GM04503 (cell line): Measurements from ENCODE around the gene GRWD1.
A peak's percentile ranks its signal among the peaks of the same experiment; 100 is the strongest.

Source experiments
- DNase-seq: peaks from one replicate; pipeline ENCODE4 v3.0.0-alpha.2; 2012; ENCODE audit warnings: low read depth

GRWD1 gene

DNA sequence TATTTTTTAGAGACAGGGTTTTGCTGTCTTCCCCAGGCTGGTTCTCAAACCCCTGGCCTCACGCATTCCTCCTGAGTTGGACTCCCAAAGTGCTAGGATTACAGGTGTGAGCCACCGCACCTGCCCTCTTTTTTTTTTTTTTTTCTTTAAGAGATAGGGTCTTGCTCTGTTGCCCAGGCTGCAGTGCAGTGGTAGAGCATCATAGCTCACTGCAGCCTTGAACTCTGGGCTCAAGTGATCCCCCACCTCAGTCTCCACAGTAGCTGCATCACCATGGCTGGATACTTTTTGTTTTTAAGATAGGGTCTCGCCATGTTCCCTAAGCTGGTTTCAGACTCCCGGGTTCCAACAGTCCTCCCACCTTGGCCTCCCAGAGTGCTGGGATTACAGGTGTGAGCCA is 11.1 kb downstream of the GRWD1 start:
- no peak for DNase-seq

- DNase-seq, result no peak
Measured at GRCh38 chr19:48458016-48458415, 12.2 kb downstream of the GRWD1 start.

GRCh38 chr19:48461651-48461981 is 15.8 kb downstream of the GRWD1 start:
- DNase-seq, result no peak

DNA sequence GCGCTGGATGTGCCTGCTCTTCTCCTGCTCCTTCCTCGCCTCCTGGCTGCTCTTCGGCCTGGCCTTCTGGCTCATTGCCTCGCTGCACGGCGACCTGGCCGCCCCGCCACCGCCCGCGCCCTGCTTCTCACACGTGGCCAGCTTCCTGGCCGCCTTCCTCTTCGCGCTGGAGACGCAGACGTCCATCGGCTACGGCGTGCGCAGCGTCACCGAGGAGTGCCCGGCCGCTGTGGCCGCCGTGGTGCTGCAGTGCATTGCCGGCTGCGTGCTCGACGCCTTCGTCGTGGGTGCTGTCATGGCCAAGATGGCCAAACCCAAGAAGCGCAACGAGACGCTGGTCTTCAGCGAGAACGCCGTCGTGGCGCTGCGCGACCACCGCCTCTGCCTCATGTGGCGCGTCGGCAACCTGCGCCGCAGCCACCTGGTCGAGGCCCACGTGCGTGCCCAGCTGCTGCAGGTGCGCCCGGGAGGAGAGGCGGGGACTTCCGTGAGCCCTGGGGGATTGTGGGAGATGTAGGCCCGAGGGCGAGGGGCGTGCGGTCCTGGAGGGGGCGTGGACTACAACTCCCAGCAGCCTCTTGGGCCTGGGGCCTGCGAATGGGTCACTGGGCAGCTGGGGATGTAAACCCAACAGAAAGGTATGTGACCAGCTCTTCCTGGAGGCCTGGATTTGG is 16.3 kb downstream of the GRWD1 start:
- DNase-seq, result no peak

DNA sequence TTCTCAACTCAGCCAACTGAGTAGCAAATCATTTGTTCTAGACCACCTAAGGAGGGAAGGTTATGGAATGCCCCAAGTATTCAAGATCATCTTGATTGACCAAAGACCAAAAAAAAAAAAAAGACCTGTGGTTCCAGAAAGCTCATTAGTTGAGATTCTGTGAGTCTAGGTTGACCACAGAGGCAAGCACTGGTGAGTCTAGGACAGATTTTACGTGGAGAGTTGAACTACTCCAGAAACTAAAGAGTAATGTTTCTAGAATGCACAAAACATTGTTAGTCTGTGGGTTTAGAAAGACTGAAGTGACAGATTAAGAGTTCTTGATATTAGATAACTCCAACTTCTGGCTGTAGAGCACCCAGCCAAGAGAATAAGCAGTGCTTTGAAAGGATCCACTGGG is 19.4 kb downstream of the GRWD1 start:
- DNase-seq, result no peak

GRCh38 chr19:48466561-48467325 is 21.0 kb downstream of the GRWD1 start:
- DNase-seq, result no peak

DNA sequence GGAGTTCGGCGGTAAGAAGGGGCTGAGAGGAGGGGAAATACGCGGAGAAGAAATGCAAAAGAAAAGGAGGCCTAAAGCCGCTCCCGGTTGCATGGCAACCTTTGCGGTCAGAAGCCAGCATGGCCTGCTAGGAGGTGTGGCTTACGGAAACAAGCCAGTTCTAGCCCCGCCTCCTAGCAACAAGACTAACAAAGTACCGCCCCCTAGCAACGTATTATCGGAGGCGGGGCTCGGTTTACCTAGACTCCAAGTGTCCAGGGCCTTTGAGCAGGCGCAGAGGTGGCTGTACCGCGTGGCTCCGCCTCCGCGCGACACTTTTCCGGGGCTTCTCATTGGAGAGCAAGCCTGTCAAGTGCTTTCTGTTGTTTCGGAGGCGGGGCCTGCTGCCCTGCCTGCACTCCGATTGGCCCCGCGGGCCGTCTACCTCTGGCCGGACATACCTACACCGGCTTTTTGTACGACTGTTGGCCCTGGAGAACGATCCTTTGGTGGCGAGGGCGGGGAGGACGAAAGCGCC is 23.0 kb downstream of the GRWD1 start:
- DNase-seq, result peak; percentile 99

GRCh38 chr19:48469289-48469881 is 23.6 kb downstream of the GRWD1 start, which contains the start of gene CYTH2:
Gene CYTH2, plus strand, starts transcription at chr19:48469369. Its CDS starts 139 bp downstream, at chr19:48469508.
- no peak for DNase-seq

- DNase-seq, result no peak
Measured at GRCh38 chr19:48469934-48470680, 24.3 kb downstream of the GRWD1 start.

DNA sequence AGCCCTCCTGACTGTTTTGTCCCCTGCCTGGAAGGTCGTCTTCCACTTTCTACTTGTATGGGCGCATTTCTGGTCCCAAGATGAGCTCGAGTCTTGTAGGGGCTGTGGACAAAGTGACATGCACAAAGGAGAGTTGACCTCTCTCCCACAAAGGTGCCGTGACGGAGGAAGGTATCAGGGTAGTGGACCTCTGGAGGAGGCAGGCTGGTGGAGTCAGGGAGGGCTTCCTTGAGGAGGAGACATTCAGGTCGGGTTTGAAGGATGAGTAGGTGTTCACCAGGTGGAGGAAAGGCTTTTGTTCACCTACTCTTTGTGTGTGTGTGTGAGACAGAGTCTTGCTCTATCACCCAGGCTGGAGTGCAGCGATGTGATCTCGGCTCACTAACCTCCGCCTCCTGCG is 25.1 kb downstream of the GRWD1 start:
- DNase-seq, result no peak

DNA sequence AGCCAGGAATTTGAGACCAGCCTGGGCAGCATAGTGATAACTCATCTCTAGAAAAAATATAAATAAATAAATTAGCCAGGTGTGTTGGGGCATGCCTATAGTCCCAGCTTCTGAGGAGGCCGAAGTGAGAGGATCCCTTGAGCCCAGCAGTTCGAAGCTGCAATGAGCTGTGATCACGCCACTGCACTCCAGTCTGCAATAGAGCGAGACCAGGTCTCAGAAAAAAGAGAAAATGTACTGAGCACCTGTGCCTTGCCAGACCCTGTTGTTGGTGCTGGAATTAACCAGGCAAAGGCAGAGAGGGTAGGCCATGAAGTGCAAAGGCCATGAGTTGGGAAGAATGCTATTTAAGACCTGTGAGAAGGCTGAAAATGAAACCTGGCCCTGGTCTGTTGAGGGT is 26.1 kb downstream of the GRWD1 start:
- no peak for DNase-seq

GRCh38 chr19:48473161-48473966 is 27.6 kb downstream of the GRWD1 start:
- no peak for DNase-seq

DNA sequence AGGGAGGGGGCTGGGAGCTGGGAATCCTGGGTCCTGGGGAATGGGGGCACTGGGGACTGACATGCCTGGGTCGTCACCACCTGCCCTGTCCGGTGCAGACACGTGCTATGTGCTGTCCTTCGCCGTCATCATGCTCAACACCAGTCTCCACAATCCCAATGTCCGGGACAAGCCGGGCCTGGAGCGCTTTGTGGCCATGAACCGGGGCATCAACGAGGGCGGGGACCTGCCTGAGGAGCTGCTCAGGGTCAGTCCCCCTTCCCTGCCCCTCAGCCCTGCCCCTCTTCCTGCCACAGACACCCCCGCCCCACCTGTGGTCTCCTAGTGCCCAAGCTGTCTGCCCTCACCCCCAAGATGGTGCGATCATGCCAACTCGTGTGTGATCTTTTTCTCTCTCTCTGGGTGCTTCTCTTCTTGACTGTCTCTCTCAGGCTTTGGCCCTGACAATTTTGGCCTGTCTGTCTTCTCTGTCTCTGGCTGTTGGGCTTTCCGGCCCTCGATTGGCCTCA is 28.4 kb downstream of the GRWD1 start:
- DNase-seq, result no peak

DNA sequence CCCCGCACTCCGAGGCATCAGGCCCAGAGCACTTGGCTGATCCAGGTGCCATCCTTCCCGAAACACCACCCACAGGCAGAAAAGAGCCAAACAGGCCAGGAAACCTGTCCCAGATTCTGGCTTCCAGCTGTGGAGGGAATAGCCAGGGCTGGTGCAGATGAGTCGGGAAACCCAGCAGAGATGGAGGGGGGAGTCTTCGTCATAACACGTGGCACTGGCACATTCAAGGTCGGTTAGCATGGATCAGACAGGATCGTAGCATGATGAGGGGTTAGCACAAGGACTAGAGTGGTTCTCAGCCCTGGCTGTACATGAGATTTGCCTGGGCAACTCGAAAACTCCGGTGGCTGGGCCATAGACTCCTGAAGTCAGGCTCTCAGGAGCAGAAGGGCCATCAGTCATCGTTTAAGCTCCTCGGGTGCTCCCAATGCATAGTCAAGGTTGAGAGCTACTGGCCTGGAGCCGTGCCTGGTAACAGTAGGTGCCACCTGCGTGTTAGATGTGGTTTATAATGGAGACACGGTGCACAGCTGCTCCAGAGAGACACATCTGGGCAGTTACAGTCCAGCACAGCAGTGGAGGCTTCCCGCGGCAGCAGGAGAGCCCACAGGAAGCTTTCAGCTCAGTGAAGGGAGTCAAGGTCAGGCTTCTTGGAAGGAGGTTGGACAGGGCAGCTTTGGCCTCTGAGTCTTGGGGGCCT is 29.7 kb downstream of the GRWD1 start:
- no peak for DNase-seq

DNA sequence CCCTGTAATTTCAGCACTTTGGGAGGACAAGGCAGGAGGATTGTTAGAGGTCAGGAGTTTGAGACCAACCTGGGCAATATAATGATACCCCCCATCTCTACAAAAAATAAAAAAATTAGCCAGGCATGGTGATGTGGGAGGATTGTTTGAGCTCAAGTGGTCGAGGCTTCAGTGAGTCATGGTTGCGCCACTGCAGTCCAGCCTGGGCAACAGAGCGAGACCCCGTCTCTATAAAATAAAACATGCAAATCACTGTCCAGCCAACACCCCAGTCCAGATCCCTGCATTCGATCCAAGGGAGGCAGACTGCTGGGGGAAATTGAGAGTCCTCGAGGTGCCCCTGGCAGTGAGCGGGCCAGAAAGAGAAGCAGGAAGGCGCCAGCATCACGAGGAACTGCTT is 30.4 kb downstream of the GRWD1 start:
- no peak for DNase-seq

GRCh38 chr19:48477067-48477685 is 31.4 kb downstream of the GRWD1 start:
- DNase-seq, result no peak

- no peak for DNase-seq
Measured at GRCh38 chr19:48477698-48478338, 32.0 kb downstream of the GRWD1 start.

DNA sequence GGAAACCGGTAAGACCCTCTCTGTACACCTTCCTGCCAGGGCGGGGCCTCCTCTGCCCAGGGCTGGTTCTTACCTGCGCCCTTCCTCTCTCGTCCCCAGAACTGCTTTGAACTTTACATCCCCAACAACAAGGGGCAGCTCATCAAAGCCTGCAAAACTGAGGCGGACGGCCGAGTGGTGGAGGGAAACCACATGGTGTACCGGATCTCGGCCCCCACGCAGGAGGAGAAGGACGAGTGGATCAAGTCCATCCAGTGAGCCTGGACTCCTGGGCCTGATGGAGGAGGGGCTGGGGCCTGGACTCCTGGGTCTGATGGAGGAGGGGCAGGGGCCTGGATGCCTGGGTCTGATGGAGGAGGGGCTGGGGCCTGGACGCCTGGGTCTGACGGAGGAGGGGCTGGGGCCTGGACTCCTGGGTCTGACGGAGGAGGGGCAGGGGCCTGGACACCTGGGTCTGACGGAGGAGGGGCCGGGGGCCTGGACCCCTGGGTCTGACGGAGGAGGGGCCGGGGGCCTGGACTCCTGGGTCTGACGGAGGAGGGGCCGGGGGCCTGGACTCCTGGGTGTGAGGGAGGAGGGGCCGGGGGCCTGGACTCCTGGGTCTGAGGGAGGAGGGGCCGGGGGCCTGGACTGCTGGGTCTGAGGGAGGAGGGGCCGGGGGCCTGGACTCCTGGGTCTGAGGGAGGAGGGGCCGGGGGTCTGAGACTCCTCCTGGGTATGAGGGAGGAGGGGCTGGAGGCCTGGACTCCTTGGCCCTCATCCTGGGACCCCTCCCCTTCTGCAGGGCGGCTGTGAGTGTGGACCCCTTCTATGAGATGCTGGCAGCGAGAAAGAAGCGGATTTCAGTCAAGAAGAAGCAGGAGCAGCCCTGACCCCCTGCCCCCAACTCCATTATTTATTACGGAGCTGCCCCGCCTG is 32.8 kb downstream of the GRWD1 start:
- DNase-seq, result no peak

GRCh38 chr19:48479686-48480085 is 33.9 kb downstream of the GRWD1 start:
- DNase-seq, result no peak
